ENCODE measurements around the gene MAPT. TPM values are rescaled to one million over a fixed set of nuclear protein-coding genes. Genes with fewer than 3 reads are reported as not detected.

The MAPT gene
- total and polyA plus RNA-seq, 3 donors from 2014 or later: 5.0 to 100 (median 6.1) TPM

DNA sequence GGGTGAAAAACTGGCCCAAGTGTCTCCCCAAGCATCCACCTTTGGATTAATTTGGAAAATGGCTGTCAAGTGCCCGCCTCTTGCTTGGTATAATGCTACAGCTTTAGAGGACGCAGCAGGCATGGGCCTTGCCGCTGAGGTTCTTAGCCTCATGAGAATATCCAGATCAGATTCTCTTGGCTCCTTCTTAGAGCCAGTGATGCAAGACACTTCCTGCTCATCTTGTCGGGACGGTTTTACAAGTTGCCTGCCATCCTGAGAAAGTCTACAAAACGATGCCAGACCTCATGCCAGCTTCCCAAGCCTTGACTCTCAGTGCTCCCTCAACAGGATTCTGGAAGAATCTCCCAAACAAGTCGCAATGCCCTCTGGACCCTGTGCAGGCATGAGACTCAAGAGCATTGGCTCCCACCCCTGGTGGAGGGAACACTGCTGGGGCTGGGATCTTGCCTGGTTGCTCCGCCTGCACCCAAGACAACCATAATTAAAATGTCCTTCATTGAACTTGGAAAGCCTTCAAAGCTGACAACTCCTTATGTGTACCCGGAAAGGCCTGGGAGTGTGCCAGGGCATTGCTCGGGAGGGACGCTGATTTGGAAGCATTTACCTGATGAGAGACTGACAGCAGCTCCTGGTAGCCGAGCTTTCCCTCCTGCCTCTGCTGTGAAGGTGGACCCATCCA is 78.9 kb downstream of the MAPT start:
- no peaks in the 10 kb centered on the region for H3K4me1 ChIP-seq
- TF ChIP-seq POLR2A (IDR thresholded peaks at IDR 0.05): no peak
- no peak for TF ChIP-seq CTCF (IDR thresholded peaks at IDR 0.05)
- H3K27me3 ChIP-seq: no peaks in the 10 kb centered on the region
- H3K9me3 ChIP-seq: no peaks in the 10 kb centered on the region
- 62 to 75% methylated on average over 10 to 12 of the region's 12 CpGs for WGBS, 2 donors
- H3K4me3 ChIP-seq: no peak overlapping the region
- no peak for DNase-seq
- intact Hi-C loops (cut with DNase I; ENCODE audit: low total_unique reads): no loop called here
- no peaks in the 10 kb centered on the region for H3K36me3 ChIP-seq (ENCODE audit: low read depth, missing control alignments)
- H3K27ac ChIP-seq: no peak overlapping the region

DNA sequence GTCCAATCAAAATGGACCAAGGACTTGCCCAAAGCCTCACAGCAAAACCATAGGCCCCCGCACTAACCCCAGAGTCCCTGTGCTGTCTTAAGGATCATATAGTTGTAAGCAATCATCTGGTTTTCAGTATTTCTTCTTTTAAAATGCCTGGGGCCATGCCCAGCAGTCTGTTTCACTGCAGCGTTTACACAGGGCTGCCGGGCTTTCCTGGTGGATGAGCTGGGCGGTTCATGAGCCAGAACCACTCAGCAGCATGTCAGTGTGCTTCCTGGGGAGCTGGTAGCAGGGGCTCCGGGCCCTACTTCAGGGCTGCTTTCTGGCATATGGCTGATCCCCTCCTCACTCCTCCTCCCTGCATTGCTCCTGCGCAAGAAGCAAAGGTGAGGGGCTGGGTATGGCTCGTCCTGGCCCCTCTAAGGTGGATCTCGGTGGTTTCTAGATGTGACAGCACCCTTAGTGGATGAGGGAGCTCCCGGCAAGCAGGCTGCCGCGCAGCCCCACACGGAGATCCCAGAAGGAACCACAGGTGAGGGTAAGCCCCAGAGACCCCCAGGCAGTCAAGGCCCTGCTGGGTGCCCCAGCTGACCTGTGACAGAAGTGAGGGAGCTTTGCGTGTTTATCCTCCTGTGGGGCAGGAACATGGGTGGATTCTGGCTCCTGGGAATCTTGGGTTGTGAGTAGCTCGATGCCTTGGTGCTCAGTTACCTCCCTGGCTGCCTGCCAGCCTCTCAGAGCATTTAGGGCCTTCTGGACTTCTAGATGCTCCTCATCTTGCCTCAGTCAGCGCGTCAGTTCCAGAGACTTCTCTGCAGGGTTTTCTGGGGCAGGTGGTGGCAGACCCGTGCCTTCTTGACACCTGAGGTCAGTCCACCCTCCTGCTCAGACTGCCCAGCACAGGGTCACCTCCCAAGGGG is 79.8 kb downstream of the MAPT start:
- WGBS, 2 donors: 94 to 96% methylated on average over 12 to 17 of the region's 17 CpGs
- no peak overlapping the region for H3K27ac ChIP-seq
- no peaks in the 10 kb centered on the region for H3K4me1 ChIP-seq
- intact Hi-C loops (cut with DNase I; ENCODE audit: low total_unique reads): no loop called here
- H3K36me3 ChIP-seq (ENCODE audit: low read depth, missing control alignments): no peaks in the 10 kb centered on the region
- DNase-seq: no peak
- TF ChIP-seq CTCF (IDR thresholded peaks at IDR 0.05) (no peak), POLR2A (IDR thresholded peaks at IDR 0.05) (no peak)
- H3K27me3 ChIP-seq: no peaks in the 10 kb centered on the region
- no peaks in the 10 kb centered on the region for H3K9me3 ChIP-seq
- no peak overlapping the region for H3K4me3 ChIP-seq

DNA sequence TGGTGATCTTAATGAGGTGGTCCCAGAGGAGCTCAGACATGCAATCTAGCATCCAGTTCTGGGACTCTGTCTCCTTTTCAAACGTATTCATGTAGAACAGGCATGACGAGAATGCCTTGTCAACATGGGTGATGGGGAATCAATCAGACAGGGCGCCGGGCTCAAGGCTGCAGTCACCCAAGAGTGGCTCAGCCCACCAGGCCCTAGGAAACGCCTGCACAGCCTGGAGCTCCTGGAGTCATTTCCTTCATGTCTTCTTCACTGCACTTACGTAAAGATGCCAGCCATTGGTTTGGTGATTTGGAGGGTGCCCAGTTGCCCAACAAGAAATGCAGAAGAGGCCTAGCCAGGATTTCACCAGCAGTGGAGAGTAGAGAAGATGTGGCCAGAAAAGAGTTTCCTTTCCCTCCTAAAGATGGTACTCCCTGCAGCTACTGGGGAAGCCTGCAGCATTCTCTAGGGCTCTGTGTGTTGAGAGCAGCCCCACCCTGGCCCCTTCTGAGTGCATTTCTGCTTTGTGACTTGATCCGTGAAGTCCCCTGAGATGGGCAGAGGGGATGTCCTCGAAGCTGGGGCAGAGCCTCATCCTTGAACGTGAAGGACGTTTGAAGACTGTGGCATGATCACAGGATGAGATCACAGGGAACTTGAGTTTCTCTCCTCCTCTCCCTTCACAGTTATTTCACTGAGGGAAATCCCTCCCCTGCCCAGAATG is 80.7 kb downstream of the MAPT start:
- H3K9me3 ChIP-seq: no peaks in the 10 kb centered on the region
- no peak for DNase-seq
- H3K27me3 ChIP-seq: no peaks in the 10 kb centered on the region
- H3K4me1 ChIP-seq: no peaks in the 10 kb centered on the region
- WGBS, 2 donors: 83 to 88% methylated on average over 10 of the region's 10 CpGs
- no peak overlapping the region for H3K4me3 ChIP-seq
- H3K36me3 ChIP-seq (ENCODE audit: low read depth, missing control alignments): no peaks in the 10 kb centered on the region
- intact Hi-C loops (cut with DNase I; ENCODE audit: low total_unique reads): no loop called here
- TF ChIP-seq POLR2A (IDR thresholded peaks at IDR 0.05): no peak
- TF ChIP-seq CTCF (IDR thresholded peaks at IDR 0.05): no peak
- H3K27ac ChIP-seq: no peak overlapping the region

DNA sequence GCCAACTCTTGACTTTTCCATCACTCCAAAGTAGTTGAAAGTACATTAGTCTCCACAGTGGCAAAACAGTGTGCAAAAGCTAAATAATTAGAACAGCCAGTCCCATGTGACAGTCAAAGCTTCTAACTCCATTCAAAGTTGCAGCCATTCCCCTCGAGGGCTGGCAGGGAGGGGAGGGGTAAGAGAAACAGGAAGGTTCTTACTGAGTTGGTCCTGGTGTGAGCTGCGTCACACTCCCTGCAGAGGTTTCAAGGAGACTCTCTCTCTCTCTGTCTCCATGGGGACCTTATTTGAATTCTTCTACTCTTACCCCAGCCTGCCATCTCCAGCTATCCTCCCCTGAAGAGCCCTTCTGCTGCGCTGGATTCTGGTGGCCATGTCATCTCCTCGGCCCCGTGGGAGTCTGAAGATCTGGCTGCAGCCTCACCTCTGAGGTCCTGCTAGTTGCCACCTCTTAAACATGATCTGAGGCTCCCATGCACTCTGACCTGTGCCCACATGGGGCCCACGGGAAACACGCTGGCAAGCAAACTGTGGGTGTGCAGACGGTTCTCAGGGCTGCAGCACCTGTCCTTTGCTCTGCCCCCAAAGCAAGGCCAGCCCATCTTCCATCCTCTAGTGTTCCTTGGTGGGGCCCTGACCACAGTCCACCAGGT is 81.4 kb downstream of the MAPT start:
- no peak overlapping the region for H3K4me3 ChIP-seq
- no peak for DNase-seq
- no peaks in the 10 kb centered on the region for H3K36me3 ChIP-seq (ENCODE audit: low read depth, missing control alignments)
- no peaks in the 10 kb centered on the region for H3K4me1 ChIP-seq
- 80 to 84% methylated on average over 6 to 8 of the region's 8 CpGs for WGBS, 2 donors
- TF ChIP-seq POLR2A (IDR thresholded peaks at IDR 0.05) (no peak), CTCF (IDR thresholded peaks at IDR 0.05) (no peak)
- H3K9me3 ChIP-seq: no peaks in the 10 kb centered on the region
- no peak overlapping the region for H3K27ac ChIP-seq
- intact Hi-C loops (cut with DNase I; ENCODE audit: low total_unique reads): no loop called here
- no peaks in the 10 kb centered on the region for H3K27me3 ChIP-seq

Measured in testis (tissue), 3 donors.